GM19438 (cell line): ENCODE data around the gene NBPF20.
"Not testable (repeated sequence)": the region's sequence is repeated elsewhere in the genome, so short reads cannot be mapped to it uniquely, and the experiment has no call there.

Experiments
- ATAC-seq: cut with Tn5 transposase; IDR thresholded peaks from one replicate; pipeline ENCODE4 v1.9.1; 2021; ENCODE audit warnings: low read depth; ENCODE audit not compliant: unreplicated experiment

NBPF20 gene, protein sequence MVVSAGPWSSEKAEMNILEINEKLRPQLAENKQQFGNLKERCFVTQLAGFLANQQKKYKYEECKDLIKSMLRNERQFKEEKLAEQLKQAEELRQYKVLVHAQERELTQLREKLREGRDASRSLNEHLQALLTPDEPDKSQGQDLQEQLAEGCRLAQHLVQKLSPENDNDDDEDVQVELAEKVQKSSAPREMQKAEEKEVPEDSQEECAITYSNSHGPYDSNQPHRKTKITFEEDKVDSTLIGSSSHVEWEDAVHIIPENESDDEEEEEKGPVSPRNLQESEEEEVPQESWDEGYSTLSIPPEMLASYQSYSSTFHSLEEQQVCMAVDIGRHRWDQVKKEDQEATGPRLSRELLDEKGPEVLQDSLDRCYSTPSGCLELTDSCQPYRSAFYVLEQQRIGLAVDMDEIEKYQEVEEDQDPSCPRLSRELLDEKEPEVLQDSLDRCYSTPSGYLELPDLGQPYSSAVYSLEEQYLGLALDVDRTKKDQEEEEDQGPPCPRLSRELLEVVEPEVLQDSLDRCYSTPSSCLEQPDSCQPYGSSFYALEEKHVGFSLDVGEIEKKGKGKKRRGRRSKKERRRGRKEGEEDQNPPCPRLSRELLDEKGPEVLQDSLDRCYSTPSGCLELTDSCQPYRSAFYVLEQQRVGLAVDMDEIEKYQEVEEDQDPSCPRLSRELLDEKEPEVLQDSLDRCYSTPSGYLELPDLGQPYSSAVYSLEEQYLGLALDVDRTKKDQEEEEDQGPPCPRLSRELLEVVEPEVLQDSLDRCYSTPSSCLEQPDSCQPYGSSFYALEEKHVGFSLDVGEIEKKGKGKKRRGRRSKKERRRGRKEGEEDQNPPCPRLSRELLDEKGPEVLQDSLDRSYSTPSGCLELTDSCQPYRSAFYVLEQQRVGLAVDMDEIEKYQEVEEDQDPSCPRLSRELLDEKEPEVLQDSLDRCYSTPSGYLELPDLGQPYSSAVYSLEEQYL (N-terminal part only)

DNA sequence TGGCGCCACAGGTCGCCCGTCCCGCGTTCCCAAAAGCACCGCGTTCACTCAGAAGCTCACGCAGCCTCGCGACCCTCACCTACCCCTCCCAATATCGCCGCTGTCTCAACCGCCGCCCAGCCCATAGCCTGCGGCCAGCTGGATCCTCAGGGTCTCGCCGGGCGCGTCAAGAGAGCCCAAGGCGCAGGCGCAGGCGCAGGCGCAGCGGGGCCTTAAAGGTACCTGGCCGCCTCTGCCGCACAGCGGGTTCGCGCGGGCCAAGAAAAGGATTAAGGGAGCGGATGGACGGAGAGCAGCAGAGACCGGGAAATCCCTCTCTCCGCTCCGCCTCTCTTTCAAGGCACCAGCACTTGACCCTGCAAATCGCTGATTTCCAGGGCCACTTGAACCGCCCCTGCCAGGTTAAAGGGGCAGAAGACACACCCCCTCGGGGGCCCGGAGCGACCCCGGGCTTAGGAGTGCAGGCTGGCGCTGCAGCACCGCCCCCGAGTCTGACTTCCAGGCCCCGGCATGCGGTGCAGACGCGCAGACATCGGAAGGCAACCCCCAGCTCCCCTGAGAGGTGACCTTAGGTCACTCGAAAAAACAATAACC, at the start of gene NBPF20:
Gene NBPF20, minus strand, starts transcription at position 168 of the 594 bp plus-strand sequence. CDS start 20,331 bp downstream, outside the sequence.
- peak; percentile 97 for ATAC-seq

DNA sequence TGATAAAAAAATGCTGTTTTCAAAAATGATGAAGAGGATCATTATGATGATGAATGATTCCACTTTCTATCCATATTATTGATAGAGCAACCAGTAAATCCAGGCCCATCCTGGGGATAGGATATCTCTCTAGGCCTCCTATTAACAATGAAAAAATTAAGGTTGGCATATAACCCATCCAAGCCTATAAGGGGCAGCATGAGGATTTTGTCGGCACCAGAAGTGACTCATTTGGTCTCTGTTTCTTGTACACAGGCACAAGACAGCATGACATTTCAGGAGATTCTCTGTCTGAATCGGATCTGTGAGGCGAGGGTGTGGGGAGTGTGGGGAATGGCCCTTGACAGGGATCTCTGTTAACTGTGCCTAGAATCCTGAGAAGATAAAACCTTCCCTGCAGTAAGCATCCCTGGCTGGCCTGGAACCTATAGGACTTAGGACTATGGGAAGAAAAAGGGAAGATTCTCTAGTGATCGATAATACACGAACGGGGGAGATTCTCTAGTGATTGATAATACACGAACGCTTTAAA, 49.5 kb upstream of the NBPF20 start:
- not testable (repeated sequence) for ATAC-seq

DNA sequence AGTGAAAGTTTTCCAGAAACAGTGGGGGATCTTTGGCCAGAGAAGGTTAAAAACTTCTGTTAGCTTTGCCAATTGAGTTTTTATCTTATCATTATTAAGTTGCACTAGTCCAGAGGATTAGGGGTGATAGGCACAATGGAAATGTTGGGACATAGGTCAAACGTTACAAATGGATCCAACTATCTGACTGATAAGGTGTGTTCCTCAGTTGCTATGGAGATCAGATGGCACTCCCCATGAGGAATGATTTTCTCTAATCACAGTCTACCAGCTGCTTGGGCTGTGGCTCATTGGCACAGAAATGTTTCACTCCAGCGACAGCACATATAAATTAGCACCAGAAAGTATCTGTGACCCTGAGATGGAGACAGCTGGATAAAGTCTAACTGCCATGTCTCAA, 47.3 kb upstream of the NBPF20 start:
- not testable (repeated sequence) for ATAC-seq

DNA sequence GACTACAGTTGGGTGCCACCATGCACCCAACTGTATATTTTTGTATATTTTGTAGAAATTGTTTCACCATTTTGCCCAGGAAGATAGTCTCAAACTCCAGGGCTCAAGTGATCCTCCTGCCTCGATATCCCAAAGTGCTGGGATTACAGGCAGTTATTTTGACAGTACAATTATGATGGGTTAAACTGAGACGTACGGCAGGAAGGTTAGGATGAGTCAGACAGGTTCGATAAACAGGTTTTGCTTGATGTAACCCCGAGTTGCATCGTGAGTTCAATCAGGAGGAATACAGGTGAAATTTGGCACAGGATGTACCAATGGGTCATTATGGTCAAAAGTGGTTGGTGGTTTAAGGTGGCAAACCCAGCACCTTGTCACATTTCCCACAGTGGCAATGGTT, 46.0 kb upstream of the NBPF20 start:
- ATAC-seq, result not testable (repeated sequence)

DNA sequence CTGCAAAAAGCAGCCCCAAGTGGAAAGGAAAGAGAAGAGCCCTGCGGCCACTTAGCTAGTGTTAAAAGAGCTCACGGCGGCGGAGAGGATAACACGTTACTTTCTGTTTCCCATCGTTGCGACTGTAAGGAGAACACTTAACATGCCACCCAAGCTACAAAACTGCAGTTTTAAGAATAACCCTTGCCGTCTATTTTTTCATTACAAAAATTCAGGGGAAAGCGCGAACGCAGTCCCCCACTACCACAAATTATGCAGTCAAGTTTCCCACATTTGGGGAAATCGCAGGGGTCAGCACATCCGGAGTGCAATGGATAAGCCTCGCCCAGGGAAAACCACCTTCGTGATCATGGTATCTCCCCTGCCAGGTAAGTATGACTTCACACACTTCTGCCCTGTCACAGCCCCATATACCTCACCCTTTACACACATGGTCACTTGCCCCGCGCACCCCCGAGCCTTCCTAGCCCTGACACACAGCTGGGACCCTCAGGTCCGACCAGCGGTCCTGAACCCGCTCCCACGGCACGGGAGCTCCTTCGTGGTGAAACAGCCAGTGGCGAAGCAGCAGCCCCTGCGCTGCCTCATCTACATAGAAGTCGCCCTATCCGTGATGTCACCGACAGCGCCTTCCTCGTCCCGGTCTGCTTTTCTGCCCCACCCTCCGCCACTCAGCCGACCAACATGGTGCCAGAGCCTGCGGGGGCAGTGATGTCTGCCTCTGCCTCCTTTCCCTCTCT, 40.2 kb upstream of the NBPF20 start:
- ATAC-seq, result peak; percentile 78

DNA sequence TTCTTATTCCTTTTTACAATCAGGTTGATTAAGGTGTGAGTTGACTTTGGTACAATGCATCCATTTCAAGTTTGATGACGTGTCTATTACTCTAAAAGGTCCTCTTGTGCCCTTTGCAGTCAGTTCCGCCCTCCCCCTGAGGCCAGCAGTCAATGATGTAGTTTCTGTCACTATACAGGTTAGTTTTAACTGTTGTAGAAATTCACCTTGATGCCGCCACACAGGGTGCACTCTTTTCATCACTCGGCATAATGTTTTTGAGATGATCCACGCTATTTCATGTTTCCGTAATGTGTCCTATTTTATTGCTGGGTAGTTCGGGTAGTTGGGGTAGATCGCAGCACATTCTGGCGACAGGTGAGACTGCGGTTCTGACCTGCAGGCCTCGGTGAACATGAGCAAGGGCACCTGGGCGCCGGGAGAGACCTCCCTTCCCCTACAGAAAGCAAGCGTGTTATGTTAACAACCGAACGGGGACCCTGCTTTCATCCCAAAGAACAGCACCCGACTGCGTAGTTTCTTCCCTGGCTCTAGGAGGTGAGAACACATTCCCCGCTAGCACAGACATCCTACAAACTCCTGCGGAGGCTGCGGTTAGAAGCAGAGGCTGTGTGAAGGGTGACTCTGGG, 39.4 kb upstream of the NBPF20 start:
- ATAC-seq, result peak; percentile 20

DNA sequence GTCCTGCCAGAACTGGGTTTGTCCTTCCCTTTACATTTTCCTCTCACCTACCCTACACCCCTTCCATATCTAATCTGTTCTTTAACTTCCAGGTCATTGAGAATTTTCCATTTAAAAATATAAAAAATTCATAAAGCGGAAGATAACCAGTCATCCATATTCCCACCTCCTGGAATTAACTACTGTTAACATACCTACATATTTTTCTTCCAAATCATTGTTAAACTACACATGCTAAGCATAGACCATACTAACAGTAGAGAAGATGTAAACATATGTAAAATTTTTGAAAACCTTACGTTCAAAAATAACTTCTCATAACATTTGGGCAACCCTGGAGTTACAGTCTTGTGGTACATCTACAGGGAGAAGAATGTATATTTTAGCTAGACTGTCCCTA, 38.6 kb upstream of the NBPF20 start:
- ATAC-seq, result not testable (repeated sequence)

DNA sequence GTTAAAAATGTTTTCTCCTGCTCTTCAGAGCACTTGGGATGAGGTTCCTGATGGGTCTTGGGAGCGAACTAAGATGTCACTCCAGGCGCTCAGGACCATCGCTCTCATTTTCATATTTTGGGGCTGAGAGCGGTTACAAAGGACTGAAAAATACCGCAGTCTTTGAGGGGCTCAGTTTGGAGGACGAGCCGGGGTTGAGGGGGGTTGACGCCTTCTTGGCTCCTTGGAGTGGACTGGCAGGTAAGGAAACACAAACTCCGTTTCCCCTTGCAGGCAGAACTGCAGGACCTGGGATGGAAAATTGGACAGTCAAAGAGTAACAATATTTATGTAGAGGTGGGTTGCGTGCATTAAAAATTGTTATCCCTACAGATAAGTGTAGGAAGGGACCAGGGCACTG, 35.3 kb upstream of the NBPF20 start:
- not testable (repeated sequence) for ATAC-seq

DNA sequence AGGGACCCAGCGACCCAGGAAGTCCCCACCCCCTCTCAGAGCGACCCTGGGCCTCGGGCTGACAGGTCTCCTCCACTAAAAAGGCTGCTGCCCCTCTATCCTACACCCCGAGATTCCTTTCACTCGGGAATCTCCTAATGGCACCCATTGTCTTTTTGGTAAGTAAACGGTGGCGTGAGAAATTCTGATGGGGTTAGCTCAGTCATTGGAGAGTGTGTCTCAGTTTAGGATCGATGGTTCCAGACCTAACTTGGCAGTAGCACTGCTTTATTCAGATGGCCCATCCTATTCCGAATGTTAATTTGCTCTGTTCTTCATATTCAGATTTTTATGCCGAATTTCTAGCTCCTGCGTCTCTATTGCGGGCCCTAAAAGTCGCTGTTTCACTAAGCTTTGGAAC, 34.6 kb upstream of the NBPF20 start:
- not testable (repeated sequence) for ATAC-seq

DNA sequence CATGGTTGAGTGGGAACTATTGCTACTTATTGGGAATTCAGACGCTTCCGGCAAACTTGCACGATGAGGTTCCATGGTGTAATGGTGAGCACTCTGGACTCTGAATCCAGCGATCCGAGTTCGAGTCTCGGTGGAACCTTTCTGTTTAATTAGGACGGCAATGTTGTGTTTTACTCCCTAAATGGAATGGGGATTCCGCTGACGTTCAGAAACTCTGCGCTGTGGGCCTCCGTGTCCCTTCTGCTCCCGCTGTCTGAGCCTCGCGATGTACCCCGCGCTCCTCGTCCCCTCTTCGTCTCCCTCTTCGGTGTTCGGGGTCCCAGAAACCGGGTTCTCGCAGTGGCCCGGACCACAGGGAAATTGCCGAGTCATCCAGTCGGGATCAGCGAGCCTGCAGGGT, 34.2 kb upstream of the NBPF20 start:
- not testable (repeated sequence) for ATAC-seq

DNA sequence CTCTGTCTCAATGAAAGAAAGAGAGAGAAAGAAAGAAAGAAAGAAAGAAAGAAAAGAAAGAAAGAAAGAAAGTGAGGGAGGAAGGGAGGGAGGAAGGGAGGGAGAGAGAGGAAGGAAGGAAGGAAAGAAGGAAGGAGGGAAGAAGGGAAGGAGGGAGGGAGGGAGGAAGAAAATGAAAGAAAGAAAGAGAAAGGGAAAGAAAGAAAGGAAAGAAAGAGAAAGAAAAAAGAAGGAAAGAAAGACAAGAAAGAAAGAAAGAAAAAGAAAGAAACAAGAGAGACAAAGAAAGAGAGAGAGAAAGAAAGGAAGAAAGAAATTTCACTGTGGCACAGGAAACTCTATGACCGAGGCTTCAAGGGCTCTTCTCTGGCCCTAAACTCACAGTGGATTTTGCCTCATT, 33.7 kb upstream of the NBPF20 start:
- not testable (repeated sequence) for ATAC-seq

DNA sequence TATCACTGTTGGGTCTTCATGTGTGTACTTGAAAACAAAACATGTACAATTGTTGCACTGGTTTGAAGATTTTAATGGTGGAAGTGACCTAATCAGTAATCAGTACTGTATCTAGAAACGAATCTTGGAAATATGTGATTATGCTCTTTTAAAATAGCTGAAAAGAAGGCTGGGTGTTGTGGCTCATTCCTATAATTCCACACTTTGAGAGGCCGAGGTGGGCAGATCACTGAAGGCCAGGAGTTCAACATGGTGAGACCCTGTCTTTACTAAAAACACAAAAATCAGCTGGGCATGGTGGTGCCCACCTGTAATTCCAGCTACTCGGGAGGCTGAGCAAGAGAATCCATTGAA, 29.4 kb upstream of the NBPF20 start:
- ATAC-seq, result not testable (repeated sequence)

DNA sequence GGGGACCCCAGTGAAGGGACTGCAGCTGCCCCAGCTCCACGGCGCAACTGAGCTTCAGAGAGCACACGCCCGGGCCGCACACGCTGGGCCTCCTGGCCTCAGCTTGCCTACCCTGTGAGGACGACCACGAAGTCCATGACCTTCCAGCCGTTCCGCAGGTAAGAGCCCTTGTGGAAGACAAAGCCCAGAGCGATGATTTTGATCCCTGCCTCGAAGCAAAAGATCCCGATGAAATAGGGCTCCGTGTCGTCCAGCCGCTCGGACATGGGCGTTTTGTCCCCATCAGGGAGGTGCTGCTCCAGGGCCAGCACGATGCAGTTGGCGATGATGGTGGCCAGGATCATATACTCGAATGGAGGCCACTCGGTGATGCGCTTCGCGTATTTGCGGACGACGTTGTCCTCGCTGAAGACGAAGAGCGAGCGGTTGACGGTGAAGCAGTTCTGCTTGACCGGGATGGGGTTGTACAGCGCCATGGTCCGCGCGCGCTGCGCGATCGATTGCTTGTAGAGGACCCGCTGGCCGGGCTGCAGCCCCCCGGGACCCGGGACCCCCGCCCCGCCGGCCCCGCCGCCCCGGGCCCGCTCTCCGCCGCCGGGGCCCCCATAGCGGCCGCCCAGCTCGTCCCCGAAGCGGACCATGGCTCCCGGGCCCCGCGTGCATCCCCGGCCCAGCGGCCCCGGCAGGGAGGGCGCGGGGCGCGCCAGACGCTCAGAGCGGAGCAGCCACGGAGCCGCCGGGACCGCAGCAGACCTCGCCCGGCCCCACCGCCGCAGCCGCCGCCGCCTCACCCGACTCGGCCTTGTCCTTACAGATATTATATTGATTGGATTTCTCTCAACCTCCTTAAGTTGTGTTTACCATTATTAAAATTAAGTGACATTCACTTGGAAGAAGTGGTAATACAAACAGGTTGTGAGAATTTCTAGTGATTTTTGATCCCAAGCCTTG, 28.7 kb upstream of the NBPF20 start:
- ATAC-seq, result not testable (repeated sequence)

DNA sequence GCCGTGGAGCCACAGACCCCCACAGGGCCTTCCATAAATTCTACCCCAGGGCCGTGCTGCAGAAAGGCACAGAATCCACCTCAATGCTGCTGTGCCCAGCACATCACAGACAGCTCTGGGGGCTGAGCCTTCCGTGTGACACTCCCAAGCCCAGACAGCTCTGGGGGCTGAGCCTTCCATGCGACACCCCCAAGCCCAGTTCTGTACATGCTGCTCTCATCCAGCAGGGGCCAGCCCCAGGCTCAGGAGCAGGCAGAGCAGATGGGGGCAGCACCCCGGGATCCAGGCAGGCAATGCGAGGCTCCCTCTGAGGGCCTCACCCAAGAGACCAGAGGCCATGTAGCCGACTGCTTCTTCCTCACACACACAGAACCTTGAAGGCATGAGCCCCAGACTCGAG, 27.1 kb upstream of the NBPF20 start:
- not testable (repeated sequence) for ATAC-seq

DNA sequence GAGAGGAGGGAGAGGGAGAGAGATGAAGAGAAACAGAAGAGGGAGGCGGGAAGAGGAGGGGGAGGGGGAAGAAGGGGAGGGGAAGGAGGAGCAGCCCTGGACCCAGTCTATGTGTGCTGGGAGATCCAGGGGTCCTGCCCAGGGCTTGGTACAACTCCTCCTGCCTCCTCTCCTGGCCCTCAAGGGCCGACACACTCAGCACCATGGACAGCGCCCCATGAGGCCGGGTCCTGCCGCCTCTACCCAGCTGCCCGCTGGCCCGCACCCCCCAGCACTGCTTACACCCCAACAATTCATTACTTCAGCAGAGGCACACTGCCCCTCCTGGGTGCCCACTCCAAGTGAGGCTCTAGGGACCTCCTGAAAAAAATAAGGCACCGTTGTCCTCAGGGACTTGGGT, 26.5 kb upstream of the NBPF20 start:
- not testable (repeated sequence) for ATAC-seq

DNA sequence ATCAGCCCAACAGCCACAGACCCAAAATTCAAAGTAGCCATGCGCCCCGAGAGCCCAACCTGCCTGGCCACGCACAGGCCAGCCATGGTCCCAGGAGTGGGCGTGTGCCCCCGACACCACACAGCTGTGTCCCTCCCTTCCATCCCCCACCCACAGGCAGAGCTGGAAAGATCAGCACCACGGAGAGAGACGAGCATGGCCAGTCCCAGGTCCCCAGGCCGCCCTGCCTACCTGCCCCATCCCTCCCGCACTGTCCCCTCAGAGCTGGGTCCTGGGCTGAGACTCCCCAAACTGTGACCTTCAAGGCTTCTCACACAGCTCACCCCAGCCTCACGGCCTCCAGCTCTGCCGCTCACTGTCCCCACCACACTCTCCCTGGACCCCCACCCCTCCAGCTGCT, 19.8 kb upstream of the NBPF20 start:
- ATAC-seq, result not testable (repeated sequence)

DNA sequence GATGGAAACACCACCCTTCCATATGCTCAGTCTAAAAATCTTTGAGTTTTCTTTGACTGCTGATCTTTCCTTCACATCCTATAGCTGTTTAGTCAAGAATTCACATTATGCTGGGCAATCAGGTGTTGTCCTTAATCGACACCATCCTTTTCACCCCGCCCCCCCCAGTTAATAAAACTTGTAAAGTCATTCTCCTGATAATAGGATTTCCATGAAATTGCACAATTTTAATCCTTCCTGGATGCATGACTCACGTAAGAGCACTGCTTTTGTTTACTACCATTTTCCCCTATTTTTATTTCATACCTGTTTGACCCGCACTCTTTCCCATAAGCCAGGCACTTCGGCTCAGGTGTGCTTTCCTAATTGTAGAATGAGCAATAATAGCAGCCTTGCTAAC, 16.9 kb upstream of the NBPF20 start:
- ATAC-seq, result not testable (repeated sequence)
